HG03469 (cell line): ENCODE data around the gene LGALS14.

Experiments used
- ATAC-seq: cut with Tn5 transposase; IDR thresholded peaks from one replicate; pipeline ENCODE4 v1.9.1; 2021; ENCODE audit warnings: mild to moderate bottlenecking, moderate library complexity, moderate number of reproducible peaks; ENCODE audit not compliant: unreplicated experiment

The LGALS14 gene

GRCh38 chr19:39740395-39740794, 36.1 kb downstream of the LGALS14 start:
- no peak for ATAC-seq

- ATAC-seq, result no peak
Measured at GRCh38 chr19:39745643-39746042, 41.4 kb downstream of the LGALS14 start.

GRCh38 chr19:39746836-39747529, 42.7 kb downstream of the LGALS14 start:
- no peak for ATAC-seq

GRCh38 chr19:39749981-39750380, 45.7 kb downstream of the LGALS14 start:
- ATAC-seq, result no peak

GRCh38 chr19:39752390-39752789, 48.1 kb downstream of the LGALS14 start:
- no peak for ATAC-seq

- ATAC-seq, result no peak
Measured at GRCh38 chr19:39752795-39753194, 48.5 kb downstream of the LGALS14 start.

GRCh38 chr19:39754544-39754943, 50.3 kb downstream of the LGALS14 start:
- ATAC-seq, result no peak

GRCh38 chr19:39754971-39755370, 50.7 kb downstream of the LGALS14 start:
- ATAC-seq, result no peak
